HG03025 (cell line): Measurements from ENCODE around the gene IGF2BP2.
"Not testable (repeated sequence)": the region's sequence is repeated elsewhere in the genome, so short reads cannot be mapped to it uniquely, and the experiment has no call there.

Experiments
- ATAC-seq: cut with Tn5 transposase; IDR thresholded peaks from one replicate; pipeline ENCODE4 v1.9.1; 2021; ENCODE audit warnings: mild to moderate bottlenecking, moderate library complexity; ENCODE audit not compliant: unreplicated experiment, low FRiP score

IGF2BP2 gene

GRCh38 chr3:185685231-185686035 is 139.4 kb downstream of the IGF2BP2 start:
- no peak for ATAC-seq

DNA sequence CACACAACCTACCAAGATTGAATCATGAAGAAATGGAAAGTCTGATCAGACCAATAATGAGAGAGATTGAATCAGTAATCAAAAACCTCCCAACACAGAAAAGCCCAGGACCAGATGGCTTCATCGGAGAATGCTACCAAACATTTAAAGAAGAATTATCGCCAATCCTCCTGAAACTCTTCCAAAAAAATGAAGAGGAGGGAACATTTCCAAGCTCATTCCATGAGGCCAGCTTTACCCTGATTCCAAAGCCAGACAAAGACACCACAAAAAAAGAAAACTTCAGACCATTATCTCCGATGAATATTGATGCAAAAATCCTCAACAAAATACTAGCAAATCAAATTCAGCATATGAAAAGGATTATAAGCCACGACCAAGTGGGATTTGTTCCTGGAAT is 144.6 kb downstream of the IGF2BP2 start:
- ATAC-seq, result no peak

DNA sequence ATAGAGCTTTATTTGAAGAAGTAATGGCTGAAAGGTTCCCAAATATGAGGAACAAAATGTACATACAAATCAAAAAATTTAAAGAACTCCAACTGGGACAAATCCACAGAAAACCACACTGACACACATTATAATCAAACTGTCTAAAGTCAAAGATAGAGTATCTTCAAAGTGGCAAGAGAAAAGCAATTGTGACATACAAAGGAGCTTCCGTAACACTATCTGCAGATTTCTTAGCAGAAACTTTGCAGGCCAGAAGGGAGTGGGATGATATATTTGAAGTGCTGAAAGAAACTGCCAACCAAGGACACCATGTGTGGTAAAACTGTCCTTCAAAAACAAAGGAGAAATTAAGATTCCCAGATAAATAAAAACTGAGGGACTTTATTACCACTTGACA is 146.8 kb downstream of the IGF2BP2 start:
- ATAC-seq, result no peak

DNA sequence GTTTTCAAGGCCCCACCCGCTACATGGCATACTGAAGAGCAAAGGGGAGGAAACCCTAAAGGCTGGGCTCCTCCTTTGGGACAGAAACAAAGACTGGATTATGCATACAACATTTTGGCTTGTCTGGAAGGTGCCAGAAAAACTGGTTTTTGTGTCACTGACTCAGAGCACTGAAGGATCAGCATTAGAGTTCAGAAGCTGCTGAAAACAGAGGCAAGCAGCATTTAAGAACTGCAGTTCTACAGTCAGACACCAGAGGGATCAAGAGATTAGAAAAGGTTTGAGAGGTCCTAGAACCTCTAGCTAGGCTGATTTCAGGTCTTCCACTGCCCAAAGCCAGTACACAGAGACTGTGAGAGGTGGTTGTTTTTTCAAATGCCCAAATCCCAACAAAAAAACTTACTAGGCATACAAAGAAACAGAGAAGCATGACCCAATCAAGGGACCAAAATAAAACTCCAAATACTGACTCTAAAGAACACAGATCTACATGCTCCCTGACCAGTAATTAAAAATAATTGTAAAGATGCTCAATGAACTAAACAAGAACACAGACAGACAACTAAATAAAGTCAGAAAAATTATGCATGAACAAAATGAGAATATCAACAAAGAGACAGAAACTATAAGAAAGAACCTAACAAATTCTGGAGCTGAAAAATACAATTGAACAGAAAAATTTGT is 147.6 kb downstream of the IGF2BP2 start:
- ATAC-seq, result no peak

DNA sequence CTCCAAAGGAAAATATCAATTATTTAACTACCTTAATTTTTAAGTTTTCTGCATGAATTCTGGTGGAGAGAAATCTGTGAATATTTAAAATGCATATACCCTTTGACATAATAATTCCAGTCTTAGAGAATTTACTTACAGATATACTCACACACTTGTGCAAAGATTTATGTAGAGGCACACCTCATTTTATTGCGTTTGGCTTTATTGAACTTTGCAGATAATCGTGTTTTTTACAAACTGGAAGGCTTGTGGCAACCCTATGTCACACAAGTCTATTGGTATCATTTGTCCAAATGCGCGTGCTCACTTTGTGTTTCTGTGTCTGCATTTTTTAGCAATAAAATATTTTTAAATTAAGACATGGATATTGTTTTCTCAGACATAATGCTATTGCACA is 157.3 kb downstream of the IGF2BP2 start:
- ATAC-seq, result no peak

- ATAC-seq, result no peak
These were observed 160.9 kb downstream of the IGF2BP2 start for GRCh38 chr3:185663929-185664328.

GRCh38 chr3:185661772-185662171 is 163.1 kb downstream of the IGF2BP2 start:
- ATAC-seq, result no peak

- not testable (repeated sequence) for ATAC-seq
These were observed 163.5 kb downstream of the IGF2BP2 start for GRCh38 chr3:185661296-185661695.

DNA sequence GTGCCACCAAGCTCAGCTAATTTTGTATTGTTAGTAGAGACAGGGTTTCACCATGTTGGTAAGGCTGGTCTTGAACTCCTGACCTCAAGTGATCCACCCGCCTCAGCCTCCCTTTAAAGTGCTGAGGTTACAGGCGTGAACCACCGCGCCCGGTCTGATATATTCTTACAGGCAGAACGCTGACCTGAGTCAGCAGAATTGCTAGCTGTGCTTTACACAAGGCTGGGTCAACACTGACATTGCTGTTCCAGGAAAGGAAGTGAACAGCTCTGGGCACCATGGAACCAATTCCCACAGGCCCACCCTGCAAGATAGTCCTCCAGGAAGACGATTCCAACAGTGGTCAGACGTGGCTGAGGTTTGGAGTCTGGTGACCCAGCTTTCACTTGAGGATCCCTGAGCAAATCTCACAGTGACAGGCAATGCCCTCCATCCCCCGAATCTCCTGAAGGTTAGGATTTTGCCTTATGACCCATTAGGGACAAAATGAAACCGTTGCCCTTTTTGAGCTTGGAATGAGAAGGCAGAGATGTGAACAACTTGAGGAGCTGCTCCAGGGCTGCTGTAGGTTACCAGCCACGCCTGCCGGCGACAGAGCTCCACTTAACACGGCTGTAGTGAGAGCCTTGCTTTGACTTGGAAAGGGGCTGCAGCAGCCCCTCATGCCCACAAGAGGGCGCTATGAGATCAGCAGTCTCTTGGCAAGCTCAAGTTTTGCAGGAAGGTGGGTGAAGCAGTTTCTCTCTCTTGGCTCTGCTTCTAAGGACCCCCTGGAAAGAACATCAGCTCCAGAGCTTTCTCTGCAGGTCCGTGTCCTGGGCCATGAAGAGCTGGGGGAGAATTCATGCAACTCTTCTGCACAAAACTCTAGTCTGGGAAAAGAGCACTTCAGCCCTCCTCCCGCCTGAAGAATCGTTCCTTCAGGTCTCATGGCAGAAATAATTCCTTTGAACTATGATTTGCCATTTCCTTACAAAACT is 164.6 kb downstream of the IGF2BP2 start:
- ATAC-seq, result no peak

GRCh38 chr3:185658943-185659342 is 165.9 kb downstream of the IGF2BP2 start:
- no peak for ATAC-seq

DNA sequence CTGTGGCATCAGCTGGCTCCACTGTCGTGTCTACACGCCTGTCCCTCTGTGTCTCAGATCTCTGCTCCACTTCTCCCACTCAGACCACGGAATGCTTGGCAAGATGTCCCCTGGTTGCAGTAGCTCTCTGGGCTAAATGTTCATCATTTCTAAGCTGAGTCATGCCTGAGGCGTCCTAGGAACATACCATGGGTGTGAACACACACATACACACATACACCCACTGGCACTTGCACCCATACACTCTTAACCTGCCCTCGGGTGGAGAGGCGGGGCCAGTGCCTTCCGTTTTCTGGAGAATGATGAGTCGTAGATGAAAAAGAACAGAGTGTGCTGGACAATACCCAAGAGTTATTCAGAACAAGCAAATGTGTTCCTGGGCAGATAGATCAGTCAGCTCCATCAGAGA is 166.3 kb downstream of the IGF2BP2 start:
- ATAC-seq, result no peak

DNA sequence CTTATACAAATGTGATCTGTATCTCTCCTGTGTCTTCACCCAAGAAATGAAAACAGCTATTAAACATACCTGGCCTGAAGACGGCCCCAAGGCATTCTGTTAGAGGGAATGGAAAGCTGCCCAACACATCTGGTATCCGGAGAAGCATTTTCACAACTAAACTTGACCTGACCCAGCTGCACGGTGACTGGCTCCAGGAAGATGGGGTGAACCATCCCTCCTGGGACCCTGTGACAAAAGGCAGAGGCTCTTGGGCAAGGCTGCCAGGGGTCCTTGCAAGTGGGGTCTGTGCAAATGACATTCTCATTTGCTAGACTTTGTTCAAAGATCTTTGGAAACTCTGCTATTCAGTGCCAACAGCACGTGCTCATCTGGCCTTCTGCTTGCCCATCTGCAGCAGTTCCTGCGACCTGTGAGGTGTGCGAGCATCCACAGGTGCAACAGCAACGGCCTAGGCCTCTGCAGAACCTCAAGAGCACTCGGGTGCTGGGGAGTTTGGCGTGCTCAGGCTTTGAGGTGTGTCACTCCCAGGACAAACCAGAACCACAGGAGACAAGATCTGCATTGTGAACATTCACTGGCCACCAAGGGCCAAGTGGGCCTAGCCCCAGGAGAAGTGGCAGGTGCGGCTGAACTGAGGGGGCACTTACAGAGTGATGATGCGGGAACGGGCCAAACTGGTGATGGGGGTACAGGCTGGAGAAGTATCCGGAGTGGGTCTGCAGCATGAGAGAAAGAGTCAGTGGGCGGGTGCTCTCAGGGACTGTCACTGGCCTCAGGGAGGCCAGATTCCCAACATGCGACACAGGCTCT is 166.9 kb downstream of the IGF2BP2 start:
- ATAC-seq, result no peak

- no peak for ATAC-seq
These were observed 167.6 kb downstream of the IGF2BP2 start for GRCh38 chr3:185657211-185657610.

DNA sequence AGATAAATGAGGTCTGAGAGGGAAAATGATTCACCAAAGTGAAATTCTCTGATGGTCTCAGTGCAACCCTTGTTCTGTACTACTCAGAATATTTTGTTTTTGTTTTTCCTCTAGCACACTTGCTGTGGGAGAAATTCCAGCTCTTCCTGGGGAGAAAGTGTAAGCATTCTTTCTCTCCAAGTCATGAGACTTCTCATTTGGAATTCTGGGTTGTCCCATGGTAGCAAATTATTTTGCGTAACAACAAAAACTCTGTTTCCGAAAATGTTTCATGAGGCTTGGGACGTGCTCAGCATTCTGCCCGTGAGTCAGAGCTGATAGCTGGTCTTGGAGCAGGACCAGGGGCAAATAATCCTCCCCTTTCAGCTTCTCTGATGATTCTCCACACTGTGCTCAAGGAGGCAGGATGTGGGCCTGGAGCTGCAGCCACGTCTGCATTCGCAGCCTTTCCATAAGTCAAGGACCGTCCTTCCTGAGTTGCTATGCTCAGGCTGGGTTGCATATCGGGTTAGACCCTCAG is 168.5 kb downstream of the IGF2BP2 start:
- no peak for ATAC-seq

GRCh38 chr3:185655426-185656320 is 169.2 kb downstream of the IGF2BP2 start:
- no peak for ATAC-seq

DNA sequence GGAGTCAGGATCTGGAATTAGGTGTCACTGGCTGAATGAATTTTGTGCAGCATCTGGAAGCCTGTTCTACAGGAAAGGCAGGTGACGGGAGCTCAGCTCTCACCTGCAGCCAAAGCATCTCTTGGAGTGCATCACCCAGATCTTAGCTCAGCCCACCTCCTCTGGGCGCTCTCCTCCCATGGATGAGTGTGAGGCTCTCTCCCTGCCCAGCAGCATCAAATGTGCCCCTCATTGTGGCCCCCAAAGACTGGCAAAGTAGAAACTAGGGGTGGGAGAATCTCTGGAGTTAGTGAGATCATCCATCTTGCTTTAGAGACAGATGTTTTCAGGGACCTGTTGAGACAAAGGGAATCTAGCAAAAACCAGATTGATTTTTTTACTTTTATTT is 170.1 kb downstream of the IGF2BP2 start:
- no peak for ATAC-seq

DNA sequence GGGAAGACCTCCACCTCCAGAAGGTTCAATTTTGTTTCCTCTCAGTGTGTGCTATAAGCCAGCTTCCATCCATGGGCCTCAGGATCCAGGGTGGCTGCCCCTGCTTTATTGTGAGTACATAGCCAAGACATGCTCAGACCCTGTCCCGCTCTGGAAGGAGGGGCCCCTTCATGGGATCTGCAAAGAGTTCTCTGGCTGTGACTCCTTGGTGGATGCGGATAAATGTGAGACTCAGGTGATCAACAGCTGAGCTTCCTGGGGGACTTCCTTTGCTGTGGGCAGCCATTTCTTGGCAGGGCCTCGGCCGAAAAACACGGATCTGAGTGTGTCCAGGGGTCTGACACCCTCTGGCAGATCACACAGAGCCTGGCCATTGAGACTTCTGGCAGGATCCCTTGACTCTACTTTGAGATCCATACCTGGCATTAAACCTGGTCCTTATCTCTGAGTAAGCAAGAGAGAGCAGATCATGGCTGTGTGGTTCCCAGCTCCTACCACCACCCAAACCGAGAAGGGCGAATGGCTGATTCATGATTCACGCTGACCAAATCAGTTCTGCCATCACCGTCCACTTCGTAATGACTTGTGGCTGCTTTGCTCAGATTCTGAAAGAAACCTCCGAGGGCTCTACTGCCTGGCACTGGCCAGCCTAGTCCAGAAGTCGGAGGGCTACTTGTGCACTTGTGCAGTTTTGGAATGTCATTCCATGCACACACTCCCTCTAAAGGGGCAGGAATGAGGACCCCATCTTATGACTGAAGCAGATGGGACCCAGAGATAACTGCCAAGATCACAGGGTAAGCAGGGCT is 170.7 kb downstream of the IGF2BP2 start:
- ATAC-seq, result no peak

- no peak for ATAC-seq
These were observed 172.9 kb downstream of the IGF2BP2 start for GRCh38 chr3:185651971-185652370.
